Esophagus squamous epithelium (tissue), 4 donors: ENCODE data around the gene TUBB2B.

Experiments used
- CTCF ChIP-seq, 6 experiments: fragments of 450-650 bp in 4 of 6; fragments of 200-600 bp in 2 of 6; sonication (generic) in 2 of 6; IDR thresholded peaks; one replicate each; pipeline ENCODE4 v1.5.1; 2016 to 2019; ENCODE audit warnings: antibody characterized with exemption in 6 of 6, mild to moderate bottlenecking in 4 of 6, moderate library complexity in 4 of 6
- POLR2A ChIP-seq, 4 donors: fragments of 450-650 bp; IDR thresholded peaks; one replicate each; pipeline ENCODE4 v1.6.1; 2017; ENCODE audit warnings: antibody characterized with exemption in 4 of 4, mild to moderate bottlenecking in 4 of 4, moderate library complexity in 3 of 4

GRCh38 chr6:3231247-3232016 is 4.0 kb upstream of the TUBB2B start:
- no peak for TF ChIP-seq CTCF (IDR thresholded peaks at IDR 0.05)
- no peak for TF ChIP-seq POLR2A (IDR thresholded peaks at IDR 0.05)
